Central memory CD4-positive, alpha-beta T cell (primary cell): Measurements from ENCODE around the gene PCBD2.
A peak's percentile ranks its signal among the peaks of the same experiment; 100 is the strongest.
"Not testable (repeated sequence)": the region's sequence is repeated elsewhere in the genome, so short reads cannot be mapped to it uniquely, and the experiment has no call there.

Source experiments
- DNase-seq: peaks from one replicate; pipeline ENCODE4 v3.0.0; 2022
- total RNA-seq, 3 experiments: gene quantifications; one replicate each; lab custom pipeline; 2026; lab: John Stamatoyannopoulos, UW

The PCBD2 gene
- total RNA-seq: 8.9 to 23.7 (median 16.8) reads per million in 3 experiments

DNA sequence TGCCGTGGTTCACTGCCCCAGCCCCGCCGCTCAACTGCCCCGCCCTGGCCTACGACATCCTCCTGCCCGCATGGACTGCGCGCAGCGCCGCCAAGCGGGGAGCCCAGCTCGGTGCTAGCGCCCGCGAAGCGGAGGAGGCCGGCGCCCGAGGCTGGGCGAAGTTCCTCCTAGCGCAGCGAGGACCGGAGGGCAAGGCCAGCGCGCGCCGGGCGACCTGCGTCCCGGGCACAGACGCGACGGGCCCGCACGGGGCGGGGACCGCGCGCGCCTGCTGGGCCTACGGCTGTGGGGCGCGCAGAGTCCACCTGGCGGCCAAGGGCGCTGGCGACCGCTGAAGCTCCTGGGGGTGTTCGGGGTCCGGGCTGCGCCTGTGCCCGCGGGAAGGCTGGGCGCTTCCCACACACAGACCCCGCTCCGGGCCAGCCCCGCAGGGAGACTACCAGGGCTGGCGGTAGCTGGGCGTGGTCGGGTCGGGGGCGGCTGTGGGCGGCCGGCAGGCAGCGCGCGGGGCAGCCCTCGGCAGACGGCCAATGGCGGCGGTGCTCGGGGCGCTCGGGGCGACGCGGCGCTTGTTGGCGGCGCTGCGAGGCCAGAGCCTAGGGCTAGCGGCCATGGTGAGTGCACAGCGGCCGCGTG, at the start of gene PCBD2:
Gene PCBD2, plus strand, starts transcription at position 522 of the 636 bp plus-strand sequence. Its CDS starts 9 bp downstream, at position 531.
- DNase-seq: peak; percentile 88

DNA sequence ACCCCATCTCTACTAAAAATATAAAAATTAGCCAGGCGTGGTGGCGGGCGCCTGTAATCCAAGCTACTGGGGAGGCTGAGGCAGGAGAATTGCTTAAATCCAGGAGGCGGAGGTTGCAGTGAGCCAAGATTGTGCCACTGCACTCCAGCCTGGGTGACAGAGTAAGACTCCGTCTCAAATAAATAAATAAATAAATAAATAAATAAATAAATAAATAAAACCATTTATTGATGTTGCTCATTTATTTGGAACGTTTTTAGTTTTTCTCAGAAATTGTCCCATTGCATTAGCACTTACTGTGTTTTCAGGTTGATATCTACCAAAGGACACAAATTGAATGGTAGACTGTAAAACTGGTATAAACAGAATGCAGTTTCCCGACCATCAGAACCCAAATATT, 48.5 kb upstream of the PCBD2 start:
- DNase-seq: not testable (repeated sequence)

DNA sequence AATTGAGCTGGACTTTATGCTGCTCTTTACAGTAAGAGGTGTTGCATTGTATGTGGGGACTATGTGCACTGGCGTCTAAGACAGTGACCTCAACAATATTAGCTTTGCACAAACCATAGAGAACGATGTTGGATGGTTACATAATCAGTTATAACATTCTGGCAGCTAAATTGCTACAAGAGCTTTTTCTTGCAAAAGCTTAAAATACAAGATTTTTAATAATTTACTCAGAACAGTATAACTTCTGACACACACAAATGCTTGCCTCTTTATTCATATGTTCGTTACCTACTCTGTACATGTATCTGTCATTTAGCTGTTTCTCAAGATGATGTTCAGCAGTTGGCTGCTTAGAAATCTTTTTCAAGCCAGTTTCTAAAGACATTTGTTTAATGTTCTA, 47.5 kb upstream of the PCBD2 start:
- DNase-seq: no peak

DNA sequence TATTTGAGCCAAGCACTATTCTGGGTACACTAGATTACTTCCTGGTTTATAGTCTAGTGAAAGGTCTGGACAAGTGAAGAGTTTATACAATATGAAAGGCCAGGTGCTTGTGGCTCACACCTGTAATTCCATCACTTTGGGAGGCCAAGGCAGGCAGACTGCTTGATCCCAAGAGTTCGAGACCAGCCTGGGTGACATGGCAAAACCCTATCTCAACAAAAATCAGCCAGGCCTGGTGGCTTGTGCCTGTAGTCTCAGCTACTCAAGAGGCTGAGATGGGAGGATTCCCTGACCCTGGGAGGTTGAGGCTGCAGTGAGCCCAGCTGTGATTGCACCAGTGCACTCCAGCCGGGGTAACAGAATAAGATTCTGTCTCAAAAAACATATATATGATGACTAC, 40.2 kb upstream of the PCBD2 start:
- DNase-seq: no peak

DNA sequence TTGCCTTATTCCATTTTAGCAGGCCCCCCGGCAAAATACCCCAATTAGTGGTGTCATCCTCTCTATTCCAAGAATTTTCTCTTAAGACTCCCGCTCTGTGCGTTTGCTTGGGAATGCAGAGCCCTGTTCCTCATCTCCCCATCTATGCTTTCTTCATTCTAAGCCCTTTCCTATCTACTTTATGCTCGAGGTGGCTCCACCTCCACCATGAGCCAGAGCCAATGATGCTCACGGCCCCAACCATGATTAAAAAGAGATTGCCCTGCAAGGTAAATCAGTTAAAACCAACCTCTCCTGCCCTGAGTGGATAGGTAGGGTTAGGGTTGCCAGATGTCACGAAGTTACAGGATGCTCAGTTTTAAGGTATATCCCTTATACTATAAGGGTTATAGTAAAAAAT, 31.4 kb upstream of the PCBD2 start:
- DNase-seq: no peak

DNA sequence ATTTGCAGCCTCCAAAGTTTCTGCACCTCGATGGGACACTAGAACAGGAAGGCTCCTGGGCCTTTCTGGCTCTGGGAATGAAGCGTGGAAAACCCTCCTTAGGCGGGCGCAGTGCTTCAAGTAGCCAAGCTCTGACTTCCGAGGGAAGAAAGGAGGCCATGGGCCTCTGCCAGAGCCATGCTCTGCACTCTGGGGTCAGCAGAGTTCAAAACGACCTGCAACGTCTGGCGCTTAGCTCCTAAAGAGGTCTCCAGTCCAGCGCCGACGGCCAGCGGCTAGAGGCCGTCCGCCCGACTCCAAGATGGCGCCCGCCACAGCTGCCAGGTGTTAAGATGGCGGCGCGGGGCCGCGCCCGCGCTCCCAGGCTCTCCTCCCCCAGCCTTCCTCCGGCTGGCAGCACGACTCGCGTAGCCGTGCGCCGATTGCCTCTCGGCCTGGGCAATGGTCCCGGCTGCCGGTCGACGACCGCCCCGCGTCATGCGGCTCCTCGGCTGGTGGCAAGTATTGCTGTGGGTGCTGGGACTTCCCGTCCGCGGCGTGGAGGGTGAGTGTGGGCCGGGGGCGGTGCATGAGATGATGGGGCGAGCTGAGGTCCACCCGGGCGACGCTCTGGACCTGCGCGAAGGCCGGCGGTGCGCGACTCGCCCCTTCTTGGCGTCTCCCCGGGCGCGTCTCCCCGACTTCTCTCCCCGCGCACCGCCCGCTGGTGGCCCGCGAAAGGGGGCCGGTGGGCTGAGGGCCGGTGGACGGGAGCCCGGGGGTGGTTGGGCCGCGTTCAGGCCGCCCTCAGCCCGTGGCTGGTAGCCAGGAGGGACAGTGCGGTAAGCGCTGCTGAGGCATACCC, 30.7 kb upstream of the PCBD2 start, which contains the start of gene TXNDC15:
Gene TXNDC15, plus strand, starts transcription at position 385 of the 844 bp plus-strand sequence. Its CDS starts 57 bp downstream, at position 442.
- DNase-seq: peak; percentile 77

DNA sequence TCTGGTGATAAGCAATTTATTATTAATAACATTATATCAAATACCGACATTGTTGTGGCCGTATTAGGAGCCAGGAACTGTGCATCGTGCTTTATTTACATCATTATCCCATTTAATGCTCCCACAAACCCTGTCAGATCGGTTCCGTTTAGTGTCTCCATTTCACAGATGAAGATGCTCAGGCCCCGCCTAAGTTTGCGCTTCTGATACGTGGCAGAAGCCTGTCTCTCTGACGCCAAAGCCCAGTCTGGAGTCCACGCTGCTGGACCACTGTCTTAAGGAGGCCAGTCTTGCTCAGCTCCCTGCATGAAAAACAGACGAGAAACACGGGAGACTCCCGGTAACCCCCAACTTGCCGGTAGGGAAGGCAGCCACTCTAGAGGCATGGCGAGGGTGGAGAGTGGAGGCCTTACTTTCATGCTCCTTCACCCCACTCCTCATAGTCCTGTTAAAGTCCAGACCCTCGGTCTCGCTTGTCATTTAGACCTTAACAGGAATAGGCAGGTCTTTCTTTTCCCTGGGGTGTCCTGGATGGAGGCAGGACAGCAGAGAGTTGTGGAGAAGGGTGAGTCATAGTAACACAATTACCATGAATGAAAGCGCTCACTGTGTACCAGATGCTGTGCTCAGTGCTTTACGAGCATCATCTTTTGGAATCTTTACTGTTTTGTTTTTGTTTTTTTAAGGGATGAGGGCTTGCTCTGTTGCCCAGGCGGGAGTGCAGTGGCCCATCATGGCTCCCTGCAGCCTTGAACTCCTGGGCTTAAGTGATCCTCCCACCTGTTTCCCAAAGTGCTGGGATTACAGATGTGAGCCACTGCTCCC, 29.9 kb upstream of the PCBD2 start:
- DNase-seq: peak; percentile 15

DNA sequence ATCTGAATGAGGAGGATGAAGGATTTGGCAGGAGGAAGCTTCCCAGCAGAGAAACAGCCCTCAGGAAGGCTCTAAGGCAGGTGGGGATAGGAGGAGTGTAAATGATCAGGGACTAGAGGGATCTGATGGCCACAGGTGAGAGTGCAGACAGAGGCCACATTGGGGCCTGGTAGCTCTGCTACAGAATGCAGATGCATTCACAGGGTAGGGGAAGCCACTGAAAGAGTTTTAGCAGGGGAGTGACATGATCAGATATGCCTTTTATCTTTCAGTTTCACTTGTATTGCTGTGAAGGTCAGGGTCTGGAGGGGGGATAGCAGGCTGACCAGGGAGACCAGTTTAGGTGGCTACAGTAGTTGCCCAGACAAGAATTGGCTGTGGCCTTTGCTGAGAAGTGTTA, 27.8 kb upstream of the PCBD2 start:
- no peak for DNase-seq

DNA sequence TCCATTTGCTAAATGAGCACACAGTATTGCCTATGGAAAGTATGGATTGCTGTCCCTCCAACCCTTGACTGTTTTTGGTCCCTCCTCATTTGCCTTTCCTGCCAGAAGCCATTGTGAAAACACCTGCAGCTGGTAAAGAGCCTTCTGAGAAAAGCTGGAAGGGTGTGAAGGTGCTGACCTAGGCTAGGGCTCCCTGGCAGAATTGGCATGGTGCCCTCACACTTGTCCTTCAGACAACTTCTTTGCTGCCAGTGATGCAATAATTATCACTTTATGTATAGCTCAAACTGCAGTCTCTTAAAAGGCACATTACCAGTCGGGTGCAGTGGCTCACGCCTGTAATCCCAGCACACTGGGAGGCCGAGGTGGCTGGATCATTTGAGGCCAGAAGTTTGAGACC, 26.5 kb upstream of the PCBD2 start:
- no peak for DNase-seq

DNA sequence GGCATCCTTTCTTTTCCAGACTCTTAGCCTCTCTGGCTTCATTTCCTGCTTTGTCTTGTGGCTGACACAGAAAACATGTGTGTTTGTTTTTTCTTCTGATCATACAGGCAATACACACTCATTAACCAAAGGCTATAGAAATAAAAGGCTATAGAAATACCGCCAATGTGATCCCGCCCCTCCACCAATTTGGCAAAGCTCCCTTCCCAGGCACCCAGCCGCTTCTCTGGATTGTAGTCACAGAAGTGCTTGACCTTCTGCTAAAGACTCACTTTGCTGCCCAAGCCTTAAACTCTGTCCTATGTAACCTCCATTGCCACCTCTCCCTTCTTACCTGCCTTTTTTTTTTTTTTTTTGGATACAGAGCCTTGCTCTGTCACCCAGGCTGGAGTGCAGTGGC, 25.5 kb upstream of the PCBD2 start:
- no peak for DNase-seq

DNA sequence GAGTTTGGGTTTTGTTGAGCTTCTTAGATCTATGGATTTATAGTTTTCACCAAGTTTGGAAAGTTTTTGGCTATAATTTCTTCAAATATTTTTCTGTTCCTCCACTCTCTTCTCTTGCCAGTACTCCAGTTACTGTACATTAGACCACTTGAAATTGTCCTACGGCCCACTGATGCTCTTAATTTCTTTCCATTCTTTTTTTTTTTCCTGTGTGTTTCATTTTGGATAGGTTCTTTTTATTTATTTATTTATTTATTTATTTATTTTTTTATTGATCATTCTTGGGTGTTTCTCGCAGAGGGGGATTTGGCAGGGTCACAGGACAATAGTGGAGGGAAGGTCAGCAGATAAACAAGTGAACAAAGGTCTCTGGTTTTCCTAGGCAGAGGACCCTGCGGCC, 24.0 kb upstream of the PCBD2 start:
- not testable (repeated sequence) for DNase-seq

DNA sequence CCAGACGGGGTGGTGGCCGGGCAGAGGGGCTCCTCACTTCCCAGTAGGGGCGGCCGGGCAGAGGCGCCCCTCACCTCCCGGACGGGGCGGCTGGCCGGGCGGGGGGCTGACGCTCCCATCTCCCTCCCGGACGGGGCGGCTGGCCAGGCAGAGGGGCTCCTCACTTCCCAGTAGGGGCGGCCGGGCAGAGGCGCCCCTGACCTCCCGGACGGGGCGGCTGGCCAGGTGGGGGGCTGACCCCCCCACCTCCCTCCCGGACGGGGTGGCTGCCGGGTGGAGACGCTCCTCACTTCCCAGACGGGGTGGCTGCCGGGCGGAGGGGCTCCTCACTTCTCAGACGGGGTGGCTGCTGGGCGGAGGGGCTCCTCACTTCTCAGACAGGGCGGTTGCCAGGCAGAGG, 23.2 kb upstream of the PCBD2 start:
- DNase-seq: not testable (repeated sequence)

DNA sequence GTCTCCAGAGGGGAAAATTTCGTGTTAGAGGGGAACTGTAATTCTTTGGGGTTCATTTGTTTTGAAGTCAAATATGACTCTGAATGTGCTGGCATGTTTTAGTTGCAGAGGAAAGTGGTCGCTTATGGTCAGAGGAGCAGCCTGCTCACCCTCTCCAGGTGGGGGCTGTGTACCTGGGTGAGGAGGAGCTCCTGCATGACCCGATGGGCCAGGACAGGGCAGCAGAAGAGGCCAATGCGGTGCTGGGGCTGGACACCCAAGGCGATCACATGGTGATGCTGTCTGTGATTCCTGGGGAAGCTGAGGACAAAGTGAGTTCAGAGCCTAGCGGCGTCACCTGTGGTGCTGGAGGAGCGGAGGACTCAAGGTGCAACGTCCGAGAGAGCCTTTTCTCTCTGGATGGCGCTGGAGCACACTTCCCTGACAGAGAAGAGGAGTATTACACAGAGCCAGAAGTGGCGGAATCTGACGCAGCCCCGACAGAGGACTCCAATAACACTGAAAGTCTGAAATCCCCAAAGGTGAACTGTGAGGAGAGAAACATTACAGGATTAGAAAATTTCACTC, 17.3 kb upstream of the PCBD2 start:
- DNase-seq: no peak

DNA sequence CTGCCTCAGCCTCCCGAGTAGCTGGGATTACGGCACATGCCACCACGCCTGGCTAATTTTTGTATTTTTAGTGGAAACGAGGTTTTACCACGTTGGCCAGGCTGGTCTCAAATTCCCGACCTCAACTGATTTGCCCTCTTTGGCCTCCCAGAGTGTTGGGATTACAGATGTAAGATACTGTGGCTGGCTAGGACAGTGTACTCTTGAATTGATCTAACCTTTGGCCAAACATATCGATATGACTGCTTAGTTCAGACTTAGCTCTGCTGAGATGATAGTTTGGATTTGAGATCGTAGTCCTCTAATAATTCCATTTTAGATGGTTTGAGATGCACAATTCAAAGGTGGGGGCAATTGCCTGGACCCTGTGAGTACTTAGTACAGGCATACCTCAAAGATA, 15.6 kb upstream of the PCBD2 start:
- DNase-seq: no peak

DNA sequence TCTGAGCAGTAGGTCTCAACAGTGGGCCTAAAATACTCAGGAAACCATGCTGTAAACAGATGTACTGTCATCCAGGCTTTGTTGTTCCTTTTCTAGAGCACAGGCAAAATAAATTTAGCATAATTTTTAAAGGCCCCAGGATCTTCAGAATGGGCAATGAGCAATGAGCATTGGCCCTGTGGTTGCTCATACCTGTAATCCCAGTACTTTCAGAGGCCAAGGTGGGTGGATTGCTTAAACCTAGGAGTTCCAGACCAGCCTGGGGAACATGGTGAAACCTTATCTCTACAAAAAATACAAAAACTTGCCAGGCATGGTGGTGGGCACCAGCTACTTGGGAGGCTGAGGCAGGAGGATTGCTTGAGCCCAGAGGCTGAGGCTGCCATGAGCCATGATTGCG, 13.5 kb upstream of the PCBD2 start:
- no peak for DNase-seq

DNA sequence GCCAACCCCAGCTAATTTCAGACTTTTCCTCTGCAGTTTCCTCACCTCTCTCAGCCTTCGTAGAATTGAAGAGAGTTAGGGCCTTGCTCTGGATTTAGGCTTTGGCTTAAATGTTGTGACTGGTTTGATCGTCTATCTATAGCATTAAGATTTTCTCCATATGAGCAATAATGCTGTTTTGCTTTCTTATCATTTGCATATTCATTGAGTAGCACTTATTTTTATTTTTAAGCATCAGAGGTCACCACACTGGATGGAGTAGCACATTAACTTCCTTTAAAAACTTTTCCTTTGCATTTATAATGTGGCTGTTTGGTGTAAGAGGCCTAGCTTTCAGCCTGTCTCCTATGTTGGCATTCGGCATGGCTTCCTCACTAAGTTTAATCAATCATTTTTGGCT, 12.6 kb upstream of the PCBD2 start:
- no peak for DNase-seq

DNA sequence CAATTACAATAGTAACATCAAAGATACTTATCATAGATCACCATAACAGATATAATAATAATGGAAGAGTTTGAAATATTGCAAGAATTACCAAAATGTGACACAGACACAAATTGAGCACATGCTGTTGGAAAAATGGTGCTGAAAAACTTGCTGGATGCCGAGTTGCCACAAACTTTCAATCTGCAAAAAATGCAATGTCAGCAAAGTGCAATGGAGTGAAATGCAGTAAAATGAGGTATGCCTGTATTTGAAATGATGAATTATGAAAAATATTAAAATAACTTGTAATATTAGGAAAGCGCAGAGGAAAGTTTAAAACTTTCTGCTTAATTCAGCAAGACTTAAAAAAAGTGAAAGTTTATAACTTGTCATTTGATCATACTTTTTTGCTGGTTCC, 12.0 kb upstream of the PCBD2 start:
- no peak for DNase-seq

DNA sequence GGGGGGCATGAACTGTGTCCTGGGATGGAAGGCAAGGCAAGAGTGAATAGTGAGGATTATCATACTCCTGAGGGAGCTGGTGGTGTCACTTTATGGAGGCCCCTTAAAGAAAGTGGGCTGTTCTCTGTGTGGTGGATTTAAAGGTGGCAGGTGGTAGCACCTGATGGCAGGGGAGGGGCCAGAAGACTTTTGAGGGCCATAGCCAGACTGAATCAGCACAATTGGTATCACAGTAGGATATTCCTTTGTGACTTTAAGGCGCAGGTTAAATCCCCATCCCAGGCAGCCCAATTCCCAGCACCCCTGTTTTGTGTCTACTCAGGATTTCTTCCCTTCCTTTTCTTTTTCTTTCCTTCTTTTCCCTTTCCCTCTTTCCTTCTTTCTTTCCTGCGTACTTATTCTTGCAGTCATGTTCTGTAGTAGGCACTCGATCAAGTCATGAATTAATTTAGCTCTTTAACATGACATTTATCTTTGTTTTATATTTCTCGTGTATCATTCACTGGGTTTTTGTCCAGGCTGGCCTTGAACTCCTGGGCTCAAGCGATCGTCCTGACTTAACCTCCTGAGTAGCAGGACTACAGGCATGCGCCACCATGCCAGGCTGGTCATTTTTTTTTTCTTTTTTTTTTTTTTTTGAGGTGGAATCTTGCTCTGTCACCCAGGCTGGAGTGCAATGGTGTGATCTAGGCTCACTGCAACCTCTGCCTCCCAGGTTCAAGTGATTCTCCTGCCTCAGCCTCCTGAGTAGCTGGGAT, 11.0 kb upstream of the PCBD2 start:
- DNase-seq: no peak

DNA sequence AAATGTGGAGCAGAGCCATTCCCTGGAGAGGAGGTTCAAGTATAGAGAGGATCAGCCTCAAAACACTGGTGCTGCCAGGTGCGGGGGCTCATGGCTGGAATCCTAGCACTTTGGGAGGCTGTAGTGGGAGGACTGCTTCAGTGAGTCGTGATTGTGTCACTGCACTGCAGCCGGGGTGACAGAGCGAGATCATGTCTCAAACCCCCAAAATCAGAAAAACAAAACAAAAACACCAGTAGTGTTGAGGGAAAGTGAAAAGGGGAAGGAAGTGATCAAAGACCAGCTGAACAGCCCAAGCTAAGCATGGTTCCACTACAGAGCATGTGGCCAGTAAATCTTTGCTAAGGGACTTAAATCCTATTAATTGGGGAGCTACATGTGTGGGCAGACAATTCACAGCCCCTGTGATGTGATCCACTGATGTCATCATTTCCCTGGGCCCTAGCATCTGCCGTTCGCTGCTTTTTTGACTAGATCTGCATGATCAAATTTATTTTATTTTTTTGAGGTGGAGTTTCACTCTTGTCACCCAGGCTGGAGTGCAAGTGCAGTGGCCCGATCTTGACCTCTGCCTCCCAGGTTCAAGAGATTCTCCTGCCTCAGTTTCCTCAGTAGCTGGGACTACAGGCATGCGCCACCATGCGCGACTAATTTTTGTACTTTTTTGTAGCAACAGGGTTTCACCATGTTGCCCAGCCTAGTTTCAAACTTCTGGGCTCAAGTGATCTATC, 2.7 kb upstream of the PCBD2 start:
- no peak for DNase-seq

DNA sequence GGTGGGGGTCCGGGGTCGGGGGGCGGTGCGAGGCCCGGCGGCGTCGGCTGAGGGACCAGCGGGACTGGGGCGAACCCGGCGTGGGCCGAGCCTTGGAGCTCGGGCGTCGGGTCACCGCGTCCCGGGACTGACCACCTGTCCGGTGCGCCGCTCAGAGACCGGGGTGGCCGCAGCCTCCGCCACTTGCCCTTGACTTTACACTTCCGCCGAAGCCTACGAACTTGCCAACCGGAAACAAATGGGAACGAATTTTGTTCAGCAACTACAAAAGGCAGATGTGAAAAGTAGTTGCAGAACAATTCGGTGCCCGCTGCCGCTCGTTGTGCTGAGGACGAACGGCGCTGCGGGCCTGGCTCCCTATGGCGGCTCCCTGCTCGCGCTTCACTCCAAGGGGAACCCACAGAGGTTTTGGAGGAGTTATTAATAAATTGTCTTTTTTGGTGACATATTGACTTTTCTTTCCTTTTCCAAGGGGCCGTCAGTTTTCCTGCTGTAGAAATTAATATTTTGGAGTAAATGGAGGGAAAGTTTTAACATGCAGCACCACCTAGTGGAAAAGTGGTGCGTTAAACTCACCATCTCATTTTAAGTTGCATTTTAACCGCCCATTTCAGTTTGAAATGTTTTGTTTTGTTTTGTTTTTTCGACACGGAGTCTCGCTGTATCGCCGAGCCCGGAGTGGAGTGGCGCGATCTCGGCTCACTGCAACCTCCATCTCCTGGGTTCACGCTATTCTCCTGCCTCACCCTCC, 490 bp downstream of the PCBD2 start:
- peak; percentile 71 for DNase-seq

DNA sequence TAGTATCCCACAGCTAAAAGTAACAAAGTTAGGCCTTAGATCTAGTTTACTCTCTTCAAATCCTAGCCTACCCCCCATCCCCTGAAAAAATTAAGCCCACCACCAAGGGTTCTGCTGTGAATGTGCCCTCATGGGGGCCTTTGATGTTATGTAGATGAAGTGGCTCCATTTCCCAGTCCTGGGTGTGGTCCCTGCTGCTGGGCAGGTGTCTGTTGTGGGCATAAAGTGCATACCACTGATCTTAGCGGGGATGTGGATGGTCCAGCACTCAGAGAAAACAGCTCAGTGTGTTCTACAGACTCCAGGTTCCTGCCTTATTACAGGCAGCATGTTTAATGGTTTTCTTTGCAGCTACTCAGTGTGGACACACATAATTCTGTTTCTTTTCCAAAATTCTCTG, 1.9 kb downstream of the PCBD2 start:
- no peak for DNase-seq
